HG03175 (cell line): ENCODE measurements around the gene BMP4.
"Not testable (repeated sequence)": the region's sequence is repeated elsewhere in the genome, so short reads cannot be mapped to it uniquely, and the experiment has no call there.

Source experiments
- ATAC-seq: cut with Tn5 transposase; IDR thresholded peaks from one replicate; pipeline ENCODE4 v1.9.1; 2021; ENCODE audit warnings: mild to moderate bottlenecking, moderate library complexity; ENCODE audit not compliant: unreplicated experiment

Gene BMP4

GRCh38 chr14:53956427-53957201 lies at the start of gene BMP4:
TSS of gene BMP4 (minus strand) at chr14:53956825. CDS start at chr14:53952222, 4,603 bp downstream.
- ATAC-seq, result no peak

- no peak for ATAC-seq
Observed at GRCh38 chr14:54003064-54003463, 46.4 kb upstream of the BMP4 start.

GRCh38 chr14:54002653-54003052 lies 46.0 kb upstream of the BMP4 start:
- ATAC-seq, result no peak

DNA sequence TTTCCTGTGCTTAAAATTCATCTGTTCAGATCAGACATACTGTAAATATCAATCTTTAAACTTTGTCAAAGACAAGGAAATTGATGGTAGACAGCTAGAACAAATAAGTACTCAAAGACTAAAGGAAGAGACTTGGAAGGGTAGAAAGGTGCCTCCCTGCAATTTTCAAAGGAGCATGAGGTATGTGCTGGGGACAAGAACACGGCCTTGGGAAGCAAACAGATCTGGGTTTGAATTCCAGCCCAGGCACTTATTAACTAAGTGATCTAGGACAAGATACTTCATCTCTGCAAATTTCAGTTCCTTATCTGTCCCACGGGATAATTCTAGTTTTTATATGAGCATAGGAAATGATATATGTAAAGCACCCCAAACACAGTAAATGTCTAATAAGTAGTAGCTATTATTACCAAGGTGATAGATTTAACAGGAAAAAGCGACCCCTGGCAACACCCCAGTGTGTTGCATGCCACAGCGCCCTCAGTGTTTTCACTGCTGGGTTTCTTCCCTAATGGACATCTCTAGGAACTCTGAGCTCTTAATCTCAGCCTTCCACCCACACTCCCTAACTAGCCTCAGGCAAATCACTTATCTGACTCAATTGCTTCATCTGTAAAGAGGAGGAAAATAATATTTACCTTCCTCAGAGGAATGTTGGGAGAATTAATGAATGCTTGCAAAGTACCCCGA lies 44.7 kb upstream of the BMP4 start:
- ATAC-seq, result no peak

DNA sequence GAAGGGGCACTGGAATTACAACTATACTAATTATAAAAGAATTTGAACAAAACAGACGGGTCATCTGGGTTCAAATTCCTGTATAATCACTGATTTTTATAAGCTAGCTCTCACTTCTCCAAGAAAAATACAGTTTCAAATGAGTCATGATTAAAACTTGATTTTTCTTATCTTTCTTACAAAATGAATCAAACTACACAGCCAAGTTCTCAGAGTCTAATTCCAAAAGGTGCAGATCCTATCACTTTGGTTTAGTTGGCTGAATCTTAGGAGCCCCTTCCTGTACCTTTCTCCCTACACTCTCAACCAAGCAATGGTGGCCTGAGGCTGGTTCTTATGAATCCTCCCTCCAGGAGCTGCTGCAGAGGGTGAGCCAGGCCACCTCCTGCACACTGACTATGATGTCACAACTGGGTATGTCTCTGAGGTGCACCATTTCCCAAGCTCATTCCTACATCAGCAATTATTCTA lies 43.8 kb upstream of the BMP4 start:
- ATAC-seq, result no peak

DNA sequence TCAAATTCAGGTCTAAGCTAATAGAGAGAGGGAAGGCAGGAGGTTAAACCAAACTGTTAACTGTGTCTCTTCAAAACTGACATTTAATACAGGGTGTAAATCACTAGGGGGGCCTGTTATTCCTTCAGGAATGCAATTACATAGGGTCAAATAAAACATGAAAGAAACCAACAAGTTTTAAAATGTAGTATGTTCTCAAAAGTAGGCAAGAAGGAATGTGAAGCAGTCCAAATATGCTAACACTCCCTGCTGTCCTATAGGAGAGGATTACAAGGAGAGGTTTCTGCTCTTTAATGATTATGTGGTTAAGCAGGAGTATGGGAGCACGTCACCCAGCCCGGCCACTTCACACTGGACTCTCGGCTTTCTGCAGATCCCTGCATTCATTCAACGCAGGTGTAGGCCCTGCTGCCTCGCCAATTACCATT lies 42.5 kb upstream of the BMP4 start:
- no peak for ATAC-seq

- no peak for ATAC-seq
Observed at GRCh38 chr14:53996041-53996440, 39.4 kb upstream of the BMP4 start.

- ATAC-seq, result no peak
Observed at GRCh38 chr14:53993920-53994607, 37.4 kb upstream of the BMP4 start.

DNA sequence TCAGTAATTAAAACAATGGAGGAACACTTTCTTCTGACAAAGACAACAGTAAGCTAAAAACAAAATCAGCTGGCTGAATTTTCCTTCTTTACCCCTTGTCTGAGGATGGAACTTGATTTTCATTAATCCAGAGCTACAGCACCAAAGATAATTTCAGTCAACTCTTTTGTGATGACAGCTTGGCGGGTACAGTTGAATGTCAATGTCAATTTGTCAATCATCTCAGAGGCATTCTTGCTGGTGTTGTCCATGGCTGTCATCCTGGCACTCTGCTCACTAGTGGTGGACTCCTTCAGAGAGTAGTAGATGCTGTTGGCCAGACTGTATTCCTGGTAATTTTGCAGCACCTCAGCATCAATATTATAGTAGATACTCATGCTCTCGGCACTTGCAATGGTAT lies 34.4 kb upstream of the BMP4 start:
- ATAC-seq, result no peak

DNA sequence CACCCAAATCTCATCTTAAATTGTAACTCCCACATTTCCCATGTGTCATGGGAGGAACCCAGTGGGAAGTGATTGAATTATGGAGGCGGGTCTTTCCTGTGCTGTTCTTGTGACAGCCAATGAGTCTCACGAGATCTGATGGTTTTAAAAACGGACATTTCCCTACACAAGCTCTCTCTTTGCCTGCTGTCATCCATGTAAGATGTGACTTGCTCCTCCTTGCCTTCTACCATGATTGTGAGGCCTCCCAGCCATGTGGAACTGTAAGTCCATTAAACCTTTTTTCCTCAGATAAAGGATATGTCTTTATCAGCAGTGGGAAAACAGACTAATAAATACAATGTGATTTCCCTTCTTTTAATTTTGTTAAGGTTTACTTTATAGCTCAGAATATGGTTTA lies 30.1 kb upstream of the BMP4 start:
- ATAC-seq, result not testable (repeated sequence)

DNA sequence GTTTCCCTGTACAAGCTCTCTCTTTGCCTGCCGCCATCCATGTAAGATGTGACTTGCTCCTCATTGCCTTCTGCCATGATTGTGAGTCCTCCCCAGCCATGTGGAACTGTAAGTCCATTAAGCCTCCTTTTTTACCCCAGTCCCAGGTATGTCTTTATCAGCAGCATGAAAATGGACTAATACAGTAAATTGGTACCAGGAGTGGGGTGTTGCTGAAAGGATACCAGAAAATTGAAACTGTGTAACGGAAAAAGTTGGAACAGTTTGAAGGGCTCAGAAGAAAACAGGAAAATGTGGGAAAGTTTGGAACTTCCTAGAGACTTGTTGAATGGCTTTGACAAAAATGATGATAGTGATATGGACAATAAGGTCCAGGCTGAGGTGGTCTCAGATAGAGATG lies 28.3 kb upstream of the BMP4 start:
- not testable (repeated sequence) for ATAC-seq

GRCh38 chr14:53983112-53983511 lies 26.5 kb upstream of the BMP4 start:
- no peak for ATAC-seq

DNA sequence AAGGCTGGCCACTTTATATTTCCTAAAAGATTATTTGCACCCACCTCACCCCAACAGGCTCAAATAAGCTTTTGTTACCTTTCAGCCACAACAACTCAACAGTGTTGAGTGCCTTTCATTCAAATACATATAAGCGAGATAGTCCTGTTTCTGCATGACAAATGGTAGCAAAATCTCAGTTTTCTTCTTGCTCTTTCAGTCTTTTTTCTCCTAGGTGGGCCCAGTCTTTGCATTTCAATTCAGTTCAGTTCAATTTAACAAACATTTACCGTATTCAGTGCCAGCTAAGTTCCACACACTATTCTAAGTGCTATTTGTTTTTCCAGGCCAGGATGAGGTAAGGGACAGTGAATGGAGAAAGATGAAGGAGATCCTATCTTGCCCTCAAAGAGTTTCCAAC lies 25.9 kb upstream of the BMP4 start:
- no peak for ATAC-seq

DNA sequence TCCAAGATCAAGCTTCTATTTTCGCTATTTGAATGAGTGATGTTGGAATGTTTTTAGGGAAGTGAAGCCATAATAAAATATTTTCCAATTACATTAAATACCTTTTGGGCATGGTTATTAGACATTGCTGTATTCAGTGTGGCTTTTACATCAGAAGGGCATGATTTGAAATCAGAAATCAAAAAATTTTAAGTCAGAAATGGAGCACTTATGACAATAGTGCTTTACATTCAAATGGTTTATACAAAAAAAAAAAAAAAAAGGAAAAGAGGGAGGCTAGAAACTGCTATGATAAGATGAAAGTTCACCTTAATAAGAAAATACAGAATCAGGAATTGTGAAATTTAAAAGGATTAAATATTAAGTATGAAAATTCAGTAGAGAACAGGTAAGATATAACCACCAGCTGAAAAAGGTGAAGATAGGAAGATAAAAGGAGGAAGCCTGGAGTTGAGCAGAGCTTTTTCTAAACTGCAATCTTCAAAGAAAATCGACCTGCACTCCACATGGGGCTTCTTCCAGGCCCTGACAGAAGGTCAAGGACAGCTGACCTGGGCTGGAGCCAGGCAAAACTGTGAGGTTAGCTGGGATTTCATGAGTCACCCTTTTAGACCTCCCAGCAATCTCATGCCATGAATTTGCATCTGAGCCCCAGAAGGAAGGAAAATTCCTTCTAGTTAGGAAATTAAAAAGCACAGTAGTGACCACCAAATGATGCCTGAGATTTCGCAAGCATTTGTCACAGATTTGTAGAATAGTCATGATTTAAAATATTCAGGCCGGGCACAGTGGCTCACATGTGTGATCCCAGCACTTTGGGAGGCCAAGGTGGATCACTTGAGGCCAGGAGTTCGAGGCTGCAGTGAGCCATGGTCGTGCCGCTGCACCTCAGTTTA lies 23.4 kb upstream of the BMP4 start:
- no peak for ATAC-seq

- no peak for ATAC-seq
Observed at GRCh38 chr14:53979113-53979681, 22.6 kb upstream of the BMP4 start.

GRCh38 chr14:53978194-53978593 lies 21.6 kb upstream of the BMP4 start:
- no peak for ATAC-seq

GRCh38 chr14:53975444-53975843 lies 18.8 kb upstream of the BMP4 start:
- ATAC-seq, result no peak

DNA sequence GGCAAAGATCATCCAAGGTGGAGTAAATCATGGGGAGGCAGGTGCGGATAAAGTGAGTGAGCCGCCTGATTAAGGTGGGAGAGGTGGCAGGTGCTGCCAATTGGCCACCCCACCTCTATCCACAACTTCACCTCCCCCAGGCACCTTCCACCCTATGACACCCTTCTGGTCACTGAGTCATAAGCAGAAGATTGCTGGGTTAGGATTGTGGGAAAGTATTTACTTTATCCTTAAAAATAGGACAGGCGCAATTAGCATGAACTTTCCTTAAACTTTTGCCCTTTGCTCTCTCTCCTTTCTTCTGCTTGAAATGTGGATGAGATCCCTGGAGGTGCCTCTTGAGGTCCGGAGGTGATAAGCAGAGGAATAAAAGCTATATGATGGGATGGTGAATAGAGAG lies 14.9 kb upstream of the BMP4 start:
- no peak for ATAC-seq

DNA sequence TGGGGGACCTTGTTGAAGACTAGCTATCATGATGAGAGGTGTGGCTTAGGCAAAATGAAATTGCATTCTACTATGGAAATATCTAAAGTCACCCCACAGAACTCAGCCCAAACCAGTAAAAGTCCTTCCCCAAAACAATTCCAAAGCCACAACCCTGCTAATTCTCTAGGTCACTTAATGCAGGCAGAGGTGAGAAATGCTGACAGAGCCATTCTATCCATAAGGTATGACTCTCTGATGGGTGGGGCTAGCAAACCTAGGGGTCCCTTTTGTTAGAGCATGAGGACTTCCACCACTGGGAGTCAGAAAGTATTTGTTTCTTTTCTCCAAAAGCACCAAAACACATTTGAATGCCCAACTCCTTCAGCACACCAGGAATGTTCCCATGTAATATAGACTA lies 12.7 kb upstream of the BMP4 start:
- no peak for ATAC-seq

GRCh38 chr14:53968726-53969125 lies 12.1 kb upstream of the BMP4 start:
- no peak for ATAC-seq
